Measurements from ENCODE around the gene ACTR2.

Gene ACTR2

GRCh38 chr2:65277791-65278483 is 50.3 kb downstream of the ACTR2 start:
- no peak for DNase-seq

DNA sequence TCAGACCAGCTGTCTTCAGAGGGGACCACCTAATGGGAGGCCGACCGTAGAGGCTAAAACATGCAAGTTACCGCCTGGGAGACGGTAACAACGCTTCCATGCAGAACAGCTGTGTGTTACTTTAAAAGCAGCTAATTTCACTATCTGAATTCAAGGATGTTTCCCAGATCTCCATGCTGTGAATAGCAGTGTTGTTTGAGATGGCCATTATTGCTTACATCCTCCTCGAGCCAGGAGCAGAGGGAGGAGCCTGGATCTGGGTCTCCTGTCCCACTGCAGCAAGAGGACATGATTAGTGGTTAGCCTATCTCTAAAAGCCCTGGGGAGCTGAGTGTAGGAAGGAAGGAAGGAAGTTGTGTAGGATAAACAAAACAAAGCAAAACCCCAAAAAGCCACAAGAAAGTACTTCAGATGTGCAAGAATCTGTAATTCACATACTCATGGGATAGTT is 50.9 kb downstream of the ACTR2 start:
- no peak for DNase-seq

GRCh38 chr2:65279756-65280155 is 52.1 kb downstream of the ACTR2 start:
- no peak for DNase-seq

GRCh38 chr2:65281627-65282351 is 54.2 kb downstream of the ACTR2 start:
- DNase-seq: no peak

DNA sequence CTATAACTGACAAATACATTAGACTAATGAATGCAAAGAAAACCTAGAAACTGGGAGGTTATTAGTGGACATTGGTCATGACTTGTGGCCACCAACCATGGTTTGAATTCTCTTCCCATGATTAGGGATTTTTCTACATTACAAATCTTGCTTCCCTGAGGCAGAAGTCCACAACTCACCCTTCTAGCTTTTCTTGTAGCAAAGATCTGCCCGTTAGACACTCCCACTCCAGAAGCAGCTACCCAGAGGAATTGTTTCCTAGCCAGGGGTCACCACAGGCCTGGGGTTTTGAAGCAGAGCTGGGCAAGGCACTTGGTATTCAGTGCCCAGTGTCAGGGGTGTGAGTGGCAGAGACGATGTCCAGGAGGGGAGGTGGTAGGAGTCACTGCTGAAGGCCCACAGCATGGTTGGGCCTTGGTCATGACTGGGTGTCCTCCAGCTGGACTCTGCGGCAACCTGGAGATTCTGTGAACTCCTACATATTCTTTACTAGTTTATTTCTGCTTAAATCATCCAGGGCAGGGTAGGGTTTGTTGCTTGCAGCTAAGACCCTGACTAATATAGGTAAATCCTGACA is 54.9 kb downstream of the ACTR2 start:
- peak in 4 of 56 donors; percentile 9 to 22 (median 16) for DNase-seq

DNA sequence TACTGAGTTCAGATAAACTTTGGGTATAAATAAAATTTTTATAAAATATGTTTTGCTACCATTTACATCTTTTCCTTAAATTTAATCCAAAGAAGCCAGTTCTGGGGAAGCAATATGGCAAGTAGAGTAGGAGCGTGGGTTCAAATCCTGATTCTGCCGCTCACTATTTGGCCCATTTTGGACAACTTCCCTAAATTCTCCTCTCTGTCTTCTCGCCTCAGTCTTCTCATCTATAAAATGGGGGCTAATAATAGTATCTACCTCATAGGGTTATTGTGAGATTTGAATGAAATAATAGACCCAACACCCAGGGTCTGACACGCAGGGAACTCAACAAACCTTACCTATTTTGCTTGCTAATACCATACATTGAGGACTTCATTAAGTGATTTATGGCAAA is 59.7 kb downstream of the ACTR2 start:
- no peak for DNase-seq

- no peak for DNase-seq
These were observed 63.8 kb downstream of the ACTR2 start for GRCh38 chr2:65291216-65292105.

- no peak for DNase-seq
These were observed 64.4 kb downstream of the ACTR2 start for GRCh38 chr2:65292106-65292400.

DNA sequence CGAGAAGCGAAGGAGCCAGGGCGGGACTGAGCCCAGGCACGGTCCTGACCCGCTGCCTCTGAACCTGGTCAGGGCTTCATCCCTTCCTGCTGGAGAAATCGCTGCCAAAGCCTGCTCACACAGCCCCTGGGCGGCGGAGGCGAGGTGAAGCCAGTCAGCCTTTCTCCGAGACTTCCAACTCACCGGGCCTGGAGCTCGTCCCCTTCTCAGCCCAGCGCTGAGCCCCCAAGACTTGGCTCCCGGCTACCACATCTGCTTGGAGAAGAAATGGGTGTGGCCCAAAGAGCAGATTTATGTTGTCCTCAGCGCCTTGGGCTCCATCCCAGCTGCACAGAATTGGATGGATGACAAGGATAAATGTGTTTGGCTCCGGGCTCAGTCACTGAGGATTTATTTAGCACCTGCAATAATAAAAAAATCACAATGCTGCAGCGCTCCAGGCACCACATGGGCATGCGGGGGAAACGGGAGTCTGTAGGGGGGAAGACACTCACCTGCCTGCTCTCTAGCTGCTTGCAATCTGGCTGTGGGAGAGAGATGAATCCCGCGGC is 64.9 kb downstream of the ACTR2 start:
- peak in 2 of 56 donors; percentile 8 to 10 for DNase-seq

DNA sequence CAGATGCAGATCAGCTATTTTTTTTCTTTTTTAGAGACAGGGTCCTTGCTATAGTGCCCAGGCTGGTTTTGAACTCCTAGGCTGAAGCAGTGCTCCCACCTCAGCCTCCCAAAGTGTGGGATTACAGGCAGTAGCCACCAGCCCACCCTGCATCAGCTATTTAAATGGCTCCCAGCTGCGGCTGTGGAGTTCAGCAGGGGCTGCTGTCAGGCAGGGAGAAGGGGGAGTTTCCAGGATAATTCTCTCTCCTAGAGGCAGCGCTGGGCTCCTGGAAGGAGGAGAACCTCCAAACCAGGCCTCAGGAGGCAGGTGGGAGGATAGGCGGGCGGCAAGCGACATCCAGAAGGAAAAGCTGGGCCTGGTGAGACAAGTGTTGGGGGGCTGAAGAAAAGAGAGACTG is 65.7 kb downstream of the ACTR2 start:
- DNase-seq: no peak

GRCh38 chr2:65294136-65294535 is 66.5 kb downstream of the ACTR2 start:
- no peak for DNase-seq

GRCh38 chr2:65294701-65295100 is 67.1 kb downstream of the ACTR2 start:
- DNase-seq: no peak

DNA sequence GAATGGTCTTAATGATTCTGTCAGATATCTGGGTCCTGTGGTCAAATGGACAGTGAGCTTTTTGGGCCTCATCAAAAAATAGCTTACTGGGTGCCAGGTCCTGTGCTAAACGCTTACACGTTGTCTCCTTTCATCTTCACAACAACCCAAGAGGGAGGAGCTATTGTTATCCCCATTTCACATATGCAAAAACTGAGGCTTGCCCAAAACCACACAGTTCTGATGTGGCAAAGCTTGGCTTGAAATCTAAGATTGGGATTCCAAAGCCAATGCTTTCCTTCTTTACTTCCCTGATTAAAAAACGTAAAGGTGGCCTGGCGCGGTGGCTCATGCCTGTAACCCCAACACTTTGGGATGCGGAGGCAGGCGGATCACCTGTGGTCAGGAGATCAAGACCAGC is 69.3 kb downstream of the ACTR2 start:
- no peak for DNase-seq

DNA sequence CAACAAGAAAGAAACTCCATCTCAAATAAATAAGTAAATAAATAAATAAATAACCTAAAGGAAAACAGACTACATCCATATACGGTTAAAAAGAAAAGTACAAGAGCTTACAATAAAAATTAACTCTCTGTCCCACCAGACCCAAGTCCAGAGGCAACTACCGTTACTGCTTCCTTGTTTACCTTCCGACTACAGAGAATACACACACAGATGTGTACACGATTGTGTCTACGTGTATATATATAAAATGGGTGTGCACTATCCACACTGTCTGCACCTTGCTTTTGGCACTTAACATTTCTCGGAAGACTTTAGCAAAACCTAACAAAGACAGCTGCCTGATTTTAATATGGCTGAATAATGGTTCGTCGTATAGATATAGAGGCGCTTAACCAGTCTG is 69.9 kb downstream of the ACTR2 start:
- DNase-seq: no peak

GRCh38 chr2:65298089-65298488 is 70.5 kb downstream of the ACTR2 start:
- DNase-seq: no peak

- no peak for DNase-seq
These were observed 71.6 kb downstream of the ACTR2 start for GRCh38 chr2:65299246-65299645.

DNA sequence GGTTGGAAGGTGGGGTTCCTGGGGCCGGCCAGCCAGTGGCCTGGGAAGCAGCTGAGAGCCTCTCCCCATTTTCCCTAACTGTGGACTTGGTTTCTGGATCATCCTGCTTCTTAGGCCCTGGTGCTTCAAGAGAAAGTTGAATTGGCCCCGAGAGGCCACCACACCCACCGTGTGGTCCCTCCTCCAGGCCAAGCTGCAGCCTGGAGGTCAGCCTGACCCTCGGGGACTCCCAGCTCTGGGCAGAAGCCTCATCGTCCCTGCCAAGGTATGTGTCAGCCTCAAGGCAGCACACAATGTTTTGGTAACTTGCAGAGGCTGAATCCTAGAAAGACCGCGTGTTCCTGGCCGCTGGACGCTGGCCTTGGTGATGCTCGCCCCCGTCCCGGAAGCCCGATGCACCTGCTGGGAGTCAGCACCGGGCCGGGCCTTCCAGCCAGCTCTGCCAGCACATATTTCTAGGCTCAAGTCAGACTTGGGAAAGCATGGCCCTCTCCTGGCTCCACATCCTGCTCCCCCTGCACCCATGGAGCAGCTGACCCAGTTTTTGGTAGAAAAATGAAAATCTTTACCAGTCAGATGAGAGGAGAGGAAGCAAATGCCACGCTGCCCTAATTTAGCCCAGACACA is 72.6 kb downstream of the ACTR2 start:
- DNase-seq: peak in 28 of 56 donors; percentile 4 to 75 (median 24)

- DNase-seq: peak in 46 of 56 donors; percentile 14 to 80 (median 48)
These were observed 73.4 kb downstream of the ACTR2 start for GRCh38 chr2:65300761-65301711.

DNA sequence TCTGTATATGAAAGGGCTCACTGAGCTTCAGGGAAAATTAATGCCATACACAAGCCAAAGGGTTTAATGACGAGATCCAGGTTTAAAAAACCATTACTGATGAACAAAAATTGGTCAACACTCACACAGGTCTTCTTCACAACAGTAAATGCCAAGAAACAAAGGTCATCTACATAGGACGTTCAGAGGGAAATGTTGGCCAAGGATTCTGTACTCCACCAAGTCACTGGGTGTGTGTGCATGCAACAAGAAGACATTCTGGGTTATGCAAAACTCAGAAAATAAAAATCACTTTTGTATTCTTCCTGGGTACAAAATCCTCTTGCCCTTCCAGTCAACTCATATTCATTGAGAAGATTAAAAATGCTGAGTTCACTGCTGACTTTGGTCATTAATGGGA is 78.3 kb downstream of the ACTR2 start:
- no peak for DNase-seq

- no peak for DNase-seq
These were observed 82.1 kb downstream of the ACTR2 start for GRCh38 chr2:65309699-65310098.
